HG02840 (cell line): ENCODE results near the gene CHST7.

ENCODE experiments used
- ATAC-seq: cut with Tn5 transposase; IDR thresholded peaks from one replicate; pipeline ENCODE4 v1.9.1; 2021; ENCODE audit warnings: mild to moderate bottlenecking, moderate library complexity, moderate number of reproducible peaks; ENCODE audit not compliant: unreplicated experiment, low FRiP score

The CHST7 gene

GRCh38 chrX:46601283-46601682 is 27.7 kb downstream of the CHST7 start:
- ATAC-seq = no peak

DNA sequence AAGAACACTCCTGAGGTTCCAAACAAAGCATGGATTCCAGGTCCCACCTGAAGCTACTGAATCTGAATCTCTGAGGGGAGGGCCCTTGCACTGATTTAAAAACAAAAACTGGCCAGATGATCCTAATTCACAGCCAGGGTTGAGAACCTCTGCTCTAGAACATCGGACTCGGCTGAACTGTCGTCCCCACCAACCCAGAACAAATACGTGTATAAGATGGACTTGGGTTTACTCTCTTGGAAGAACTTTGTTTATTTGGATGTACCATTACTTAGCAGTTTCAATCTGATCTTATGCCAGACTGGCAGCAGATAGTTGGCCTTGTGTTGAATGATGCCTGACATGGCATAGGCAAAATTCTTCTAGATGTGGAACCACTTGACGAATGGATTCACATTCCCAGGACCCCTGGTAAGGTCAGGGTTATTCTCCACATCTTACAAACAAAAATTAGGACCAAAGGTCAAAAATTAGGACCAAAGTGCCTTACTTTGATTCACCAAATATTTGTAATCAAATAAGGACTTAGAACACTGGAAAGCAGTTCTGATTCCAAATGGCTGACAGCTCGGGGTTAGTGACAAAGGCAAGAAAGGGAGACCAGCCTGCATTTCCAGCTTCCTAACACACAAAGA is 29.0 kb downstream of the CHST7 start:
- ATAC-seq = no peak

DNA sequence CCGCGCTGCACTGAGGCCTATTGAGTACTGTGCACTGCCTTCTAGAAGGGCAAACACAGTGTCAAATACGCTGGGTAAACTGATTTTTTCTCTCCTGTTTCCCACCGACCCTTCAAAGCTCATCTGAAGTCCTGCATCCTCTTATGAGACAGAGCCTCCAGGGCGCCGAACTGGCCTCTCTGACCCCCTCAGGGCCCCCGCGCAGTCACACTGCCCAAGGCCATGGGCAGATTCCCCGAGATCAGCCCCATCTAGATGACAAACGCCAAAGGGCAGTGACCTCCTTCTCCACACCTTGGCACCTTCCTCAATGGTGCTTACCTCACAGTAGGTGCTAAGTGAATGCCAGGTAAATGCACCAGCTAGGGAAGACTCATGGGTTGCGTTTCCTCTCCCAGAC is 34.4 kb downstream of the CHST7 start:
- no peak for ATAC-seq

DNA sequence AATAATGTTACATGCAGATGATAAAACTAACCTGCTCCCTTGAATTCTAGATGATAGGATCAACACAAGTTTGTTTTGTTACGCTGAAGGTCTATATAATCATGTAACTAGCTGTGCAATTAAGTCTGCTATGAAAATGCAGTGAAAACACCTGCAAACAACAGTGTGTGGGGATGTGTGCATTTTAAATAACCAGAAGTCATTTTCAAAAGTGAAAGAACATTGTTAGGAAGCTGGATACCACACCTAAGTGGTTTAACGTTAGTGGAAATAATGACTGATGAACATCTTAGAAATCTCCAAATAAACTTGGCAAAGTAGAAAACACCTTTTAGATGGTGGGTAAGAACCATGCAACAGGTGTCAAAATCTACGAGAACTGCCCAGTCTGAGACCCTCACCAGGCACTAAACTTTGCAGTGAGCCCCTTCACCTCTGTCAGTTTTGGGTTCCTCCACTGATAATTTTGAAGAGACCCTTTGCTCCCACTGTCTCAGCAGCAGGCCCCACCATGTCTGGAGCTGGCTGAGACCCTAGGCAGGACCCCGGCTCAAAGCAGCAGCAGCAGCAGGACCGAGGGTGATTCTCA is 36.6 kb downstream of the CHST7 start:
- no peak for ATAC-seq

GRCh38 chrX:46611658-46612362 is 38.2 kb downstream of the CHST7 start:
- ATAC-seq = no peak

DNA sequence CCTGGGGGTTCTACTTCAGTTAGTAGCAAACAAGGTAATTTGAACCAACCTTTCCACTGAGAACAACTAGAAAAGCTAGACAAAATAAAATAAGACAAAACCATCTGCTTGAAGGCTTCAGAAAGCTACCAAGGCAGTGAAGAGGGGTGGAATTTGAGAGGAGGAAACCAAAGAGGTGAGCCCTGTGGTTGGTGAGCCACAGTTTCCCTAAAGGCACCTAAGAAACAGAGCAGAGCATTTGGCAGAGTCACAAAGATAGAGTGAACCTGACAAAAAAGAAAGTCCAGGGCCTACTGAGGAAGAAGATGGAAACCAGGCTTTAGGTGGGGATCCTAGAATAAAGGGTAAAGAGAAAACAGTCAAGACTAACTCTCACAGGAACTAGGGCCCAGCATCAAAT is 44.3 kb downstream of the CHST7 start:
- no peak for ATAC-seq

DNA sequence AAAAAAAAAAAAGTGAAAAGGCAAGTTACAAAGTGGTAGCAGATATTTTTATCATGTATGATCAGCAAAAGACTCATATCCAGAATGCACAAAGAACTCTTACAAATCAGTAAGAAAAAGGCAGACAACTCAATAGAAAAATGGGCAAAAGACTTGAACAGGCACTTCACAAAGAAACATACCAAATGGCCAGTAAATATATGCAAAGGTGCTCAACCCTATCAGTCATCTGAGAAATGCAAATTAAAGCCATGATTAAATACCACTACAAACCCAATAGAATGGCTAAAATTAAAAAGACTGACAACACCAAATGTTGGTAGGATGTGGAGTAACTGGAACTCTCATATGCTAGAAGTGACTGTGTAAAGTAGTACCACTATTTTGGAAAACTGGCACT is 45.4 kb downstream of the CHST7 start:
- no peak for ATAC-seq

GRCh38 chrX:46620505-46620904 is 46.9 kb downstream of the CHST7 start:
- no peak for ATAC-seq

GRCh38 chrX:46621572-46621971 is 48.0 kb downstream of the CHST7 start:
- no peak for ATAC-seq

DNA sequence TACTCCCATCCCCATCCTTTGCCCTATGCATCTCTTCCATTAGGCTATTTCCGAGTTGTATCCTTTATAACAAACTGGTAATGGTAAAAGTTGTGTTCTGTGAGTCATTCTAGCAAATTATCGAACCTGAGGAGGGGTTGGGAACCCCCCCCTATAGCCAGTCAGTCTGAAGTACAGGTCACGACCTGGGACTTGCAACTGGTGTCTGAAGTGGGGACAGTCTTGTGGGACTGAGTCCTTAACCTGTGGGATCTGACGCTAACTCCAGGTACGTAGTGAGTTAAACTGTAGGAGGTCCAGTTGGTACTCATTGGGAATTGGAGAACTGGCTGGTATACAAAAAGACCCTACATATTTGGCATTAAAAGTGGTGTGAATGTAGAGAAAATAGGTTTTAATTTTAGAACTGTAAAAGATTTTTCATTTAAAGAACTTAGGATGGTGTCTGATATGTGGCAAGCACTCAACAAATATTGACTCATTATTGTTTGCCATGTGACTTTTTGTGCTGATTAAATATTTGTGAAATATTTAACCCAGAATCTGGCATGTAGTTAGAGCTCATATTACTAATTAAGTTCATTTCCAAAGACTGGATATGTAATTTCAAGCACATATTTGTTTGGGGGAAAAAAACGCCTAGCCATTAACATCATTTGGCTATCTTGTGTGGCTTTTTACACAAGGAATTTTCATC is 50.7 kb downstream of the CHST7 start:
- no peak for ATAC-seq

GRCh38 chrX:46626566-46626965 is 53.0 kb downstream of the CHST7 start:
- ATAC-seq = no peak

DNA sequence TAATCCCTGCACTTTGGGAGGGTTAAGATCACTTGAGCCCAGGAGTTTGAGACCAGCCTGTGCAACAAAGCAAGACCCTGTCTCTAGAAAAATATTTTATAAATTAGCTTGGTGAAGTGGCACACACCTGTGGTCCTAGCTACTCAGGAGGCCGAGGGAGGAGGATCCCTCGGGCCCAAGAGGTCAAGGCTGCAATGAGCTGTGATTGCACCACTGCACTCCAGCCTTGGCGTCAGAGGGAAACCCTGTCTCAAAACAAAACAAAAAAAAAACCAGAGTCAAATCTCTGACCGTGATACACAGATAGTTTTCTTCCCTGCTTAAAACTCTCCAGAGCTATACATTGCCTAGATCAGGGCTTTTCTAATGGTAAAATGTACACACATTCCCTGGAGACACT is 53.5 kb downstream of the CHST7 start:
- ATAC-seq = no peak

- ATAC-seq = peak; percentile 7
Observed at GRCh38 chrX:46627711-46628419, 54.3 kb downstream of the CHST7 start.

GRCh38 chrX:46628460-46629371 is 55.2 kb downstream of the CHST7 start:
- ATAC-seq = peak; percentile 87

DNA sequence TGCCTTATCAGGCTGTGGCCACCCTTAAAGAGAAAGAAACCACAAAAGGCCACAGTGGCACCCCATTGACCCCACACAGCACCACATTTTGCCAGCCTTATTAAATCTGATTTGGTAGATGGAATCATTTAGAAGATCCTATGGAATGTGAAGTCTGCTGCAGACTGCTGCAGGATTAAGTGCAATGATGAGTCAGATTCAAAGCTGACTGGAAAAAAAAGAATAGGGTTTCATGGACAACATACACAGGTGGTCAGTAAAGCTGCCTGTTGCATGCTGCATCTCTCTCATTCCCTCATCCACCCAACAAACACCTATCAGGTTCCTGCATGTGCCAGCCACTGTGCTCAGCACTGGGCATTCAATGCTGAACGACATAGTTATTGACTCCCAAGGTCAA is 56.6 kb downstream of the CHST7 start:
- no peak for ATAC-seq

DNA sequence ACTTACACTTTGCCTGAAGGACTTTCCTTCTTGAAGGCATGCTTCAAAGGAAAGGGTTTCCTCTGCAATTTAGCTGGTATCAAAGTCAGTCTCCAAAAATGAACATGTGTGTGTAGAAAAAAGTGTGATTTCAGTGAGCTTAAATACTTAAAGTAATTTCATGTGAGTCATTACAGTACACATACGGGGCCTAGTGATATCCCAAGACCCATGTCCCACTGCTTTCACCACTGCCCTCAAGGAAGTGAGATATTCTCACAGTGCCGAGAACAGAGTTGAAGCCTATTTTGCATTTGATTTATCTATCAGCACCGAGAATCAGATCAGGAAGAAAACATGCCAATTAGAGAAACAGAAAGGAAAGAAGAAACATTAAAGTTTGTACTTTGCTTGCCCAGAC is 61.0 kb downstream of the CHST7 start:
- no peak for ATAC-seq

- no peak for ATAC-seq
Observed at GRCh38 chrX:46635186-46635585, 61.6 kb downstream of the CHST7 start.

DNA sequence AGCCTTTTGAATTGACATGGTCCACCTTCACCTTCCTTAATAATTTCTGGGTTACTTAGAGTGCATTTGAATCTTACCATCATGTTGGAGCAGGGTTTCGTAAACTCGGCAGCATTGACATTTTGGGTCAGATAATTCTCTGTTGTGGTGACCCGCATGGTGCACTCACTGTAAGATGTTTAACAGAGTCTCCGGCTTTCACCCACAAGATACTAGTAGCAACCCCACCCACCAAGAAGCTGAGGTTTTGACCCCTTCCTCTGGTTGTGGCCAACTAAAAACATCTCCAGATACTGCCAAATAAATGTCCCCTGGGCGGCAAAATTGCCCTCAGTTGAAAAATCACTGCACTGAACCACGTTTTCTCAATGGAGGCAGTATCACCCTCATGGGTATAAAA is 62.7 kb downstream of the CHST7 start:
- ATAC-seq = no peak

DNA sequence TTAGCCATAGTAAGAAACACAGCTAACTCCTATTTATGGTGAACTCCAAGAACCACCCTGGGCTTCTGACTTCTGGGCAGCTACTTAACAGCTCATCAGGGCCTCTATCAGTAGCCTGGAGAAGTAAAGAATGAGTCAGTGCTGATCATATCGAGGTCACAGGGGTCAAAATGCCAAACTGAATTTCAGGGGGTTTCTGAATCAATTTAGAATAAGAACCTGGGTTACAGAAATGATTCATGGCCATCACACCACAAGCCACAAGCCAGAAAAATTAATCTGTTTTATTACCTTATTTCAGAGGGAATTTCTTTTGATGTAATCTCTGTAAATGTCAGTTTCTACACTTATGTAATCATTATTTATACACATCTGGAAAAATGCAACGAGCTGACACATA is 64.4 kb downstream of the CHST7 start:
- ATAC-seq = peak; percentile 60

GRCh38 chrX:46642145-46642544 is 68.6 kb downstream of the CHST7 start:
- no peak for ATAC-seq
